ENCODE results near the gene TIMM13.

TIMM13 gene

DNA sequence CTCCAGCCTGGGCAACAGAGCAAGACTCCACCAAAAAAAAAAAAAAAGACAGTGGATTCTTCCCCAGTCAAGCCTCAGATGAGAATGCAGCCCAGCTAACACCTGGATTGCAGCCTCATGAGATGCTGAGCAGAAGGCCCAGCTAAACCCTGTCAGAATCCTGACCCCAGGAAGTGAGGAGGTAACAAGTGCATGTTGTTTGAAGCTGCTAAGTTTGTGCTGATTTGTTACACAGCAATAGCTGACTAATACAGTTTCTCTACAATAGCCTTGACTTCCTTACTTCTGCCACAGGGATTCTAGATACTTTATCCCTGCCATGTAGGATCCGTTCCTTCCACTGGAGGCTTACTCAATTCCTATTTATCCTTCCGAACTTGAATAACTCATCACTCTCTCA is 46.8 kb downstream of the TIMM13 start:
- Histone ChIP-seq H3K4me1 (peaks cover 20 to 46% (median 30%) of the 10 kb centered on the region in 10 experiments), H4K20me1 (no peaks in the 10 kb centered on the region; a peak in 1 of 22 replicates)
- TF ChIP-seq Cebpa-rat (IDR thresholded peaks at IDR 0.05), result no peak

DNA sequence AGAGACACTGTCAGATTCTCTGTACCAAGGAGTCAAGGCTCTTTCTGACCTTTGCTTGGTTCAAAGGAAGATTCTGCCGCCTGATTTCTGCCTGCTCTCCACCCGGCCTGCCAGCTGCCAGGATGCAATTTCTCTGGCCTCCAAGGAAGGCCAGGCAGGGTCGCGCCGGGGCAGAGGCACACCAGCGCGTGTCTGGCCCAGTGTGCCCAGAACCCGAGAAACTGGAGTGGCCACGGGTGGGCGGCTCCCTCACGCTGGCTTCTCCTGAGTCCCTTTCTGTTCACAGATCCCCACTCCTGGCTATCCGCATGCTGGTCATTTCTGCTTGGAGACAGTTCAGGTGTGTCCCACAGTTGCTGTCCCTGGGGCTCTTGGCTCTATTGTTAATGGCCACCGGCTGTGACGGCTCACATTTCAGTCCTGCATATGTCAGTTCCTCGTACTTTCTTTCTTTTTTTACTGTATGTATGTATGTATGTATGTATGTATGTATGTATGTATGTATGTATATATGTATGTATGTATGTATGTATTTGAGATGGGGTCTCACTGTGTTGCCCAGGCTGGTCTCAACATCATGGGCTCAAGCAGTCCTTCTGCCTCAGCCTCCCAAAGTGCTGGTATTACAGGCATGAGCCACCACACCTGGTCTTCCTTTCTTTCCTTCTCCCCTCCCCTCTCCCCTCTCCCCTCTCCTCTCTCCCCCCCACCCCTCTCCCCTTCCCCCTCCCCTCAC is 50.4 kb downstream of the TIMM13 start:
- TF ChIP-seq Cebpa-rat (IDR thresholded peaks at IDR 0.05), result no peak
- H3K4me1 ChIP-seq, result peaks cover under 1 to 18% (median 8%) of the 10 kb centered on the region in 10 experiments; a peak in 17 of 20 replicates

More for the DNA sequence above, 46.8 kb downstream of the TIMM13 start:
- Histone ChIP-seq H3K4me2 (no peak overlapping the region), H3K9ac (no peak overlapping the region), H3K9me3 (replicated peaks in 1 of 11) (peaks cover 28 to 36% (median 34%) of the 10 kb centered on the region in 11 experiments), H3K27me3 (no peaks in the 10 kb centered on the region), H3K4me3 (no peak overlapping the region), H3K36me3 (no peaks in the 10 kb centered on the region), H3K27ac (no peak overlapping the region)

More for the DNA sequence above, 50.4 kb downstream of the TIMM13 start:
- no peak overlapping the region for H3K9ac ChIP-seq
- no peak overlapping the region for H3K4me3 ChIP-seq
- no peaks in the 10 kb centered on the region for H3K27me3 ChIP-seq
- peaks cover 28 to 37% (median 34%) of the 10 kb centered on the region in 11 experiments for H3K9me3 ChIP-seq (replicated peaks in 1 of 11)
- H3K36me3 ChIP-seq, result no peaks in the 10 kb centered on the region
- no peaks in the 10 kb centered on the region for H4K20me1 ChIP-seq
- no peak overlapping the region for H3K4me2 ChIP-seq
- no peak overlapping the region for H3K27ac ChIP-seq
